HepG2 (cell line): ENCODE measurements around the gene FAF1. TPM values are rescaled to one million over a fixed set of nuclear protein-coding genes. Genes with fewer than 3 reads are reported as not detected.

ENCODE experiments used
- CBX1 ChIP-seq: IDR thresholded peaks from one replicate; pipeline ENCODE4 v1.6.1; 2016; ENCODE audit warnings: antibody characterized with exemption, low read depth
- CHD4 ChIP-seq: fragments of 200-600 bp; sonication (generic); IDR thresholded peaks from 2 replicates; pipeline ENCODE4 v1.7.0; 2017; ENCODE audit warnings: mild to moderate bottlenecking, low read length, borderline replicate concordance
- FOXO1 ChIP-seq: sonication (generic); formaldehyde crosslinking; IDR thresholded peaks from 2 replicates; pipeline ENCODE4 v1.4.0; 2020; ENCODE audit warnings: missing genetic modification reagents
- GATA4 ChIP-seq: sonication (generic); IDR thresholded peaks from 2 replicates; pipeline ENCODE4 v1.6.1; 2016; ENCODE audit warnings: antibody characterized with exemption, low read depth, borderline replicate concordance
- HBP1 ChIP-seq: IDR thresholded peaks from 2 replicates; pipeline ENCODE4 v1.6.1; 2016; ENCODE audit warnings: low read depth, control low read depth
- MLLT10 ChIP-seq: sonication (generic); formaldehyde crosslinking; IDR thresholded peaks from 2 replicates; pipeline ENCODE4 v1.4.0; 2020; ENCODE audit warnings: missing genetic modification reagents
- PHF20 ChIP-seq: sonication (generic); formaldehyde crosslinking; IDR thresholded peaks from 2 replicates; pipeline ENCODE4 v1.5.0; 2020; ENCODE audit warnings: mild to moderate bottlenecking, missing genetic modification reagents
- RNF2 ChIP-seq: fragments of 450-650 bp; conservative IDR thresholded peaks from 2 replicates; pipeline ENCODE4 v1.6.1; 2016; ENCODE audit warnings: low read depth
- SMAD3 ChIP-seq: sonication (generic); formaldehyde crosslinking; IDR thresholded peaks from 2 replicates; pipeline ENCODE4 v1.4.0; 2020; ENCODE audit warnings: missing genetic modification reagents
- TIGD3 ChIP-seq: sonication (generic); formaldehyde crosslinking; IDR thresholded peaks from 2 replicates; pipeline ENCODE4 v1.5.1; 2020; ENCODE audit warnings: mild to moderate bottlenecking, missing genetic modification reagents, borderline replicate concordance
- WIZ ChIP-seq: sonication (generic); formaldehyde crosslinking; IDR thresholded peaks from 2 replicates; pipeline ENCODE4 v1.5.1; 2020; ENCODE audit warnings: mild to moderate bottlenecking, missing genetic modification reagents
- ZBTB7A ChIP-seq: sonication (generic); formaldehyde crosslinking; IDR thresholded peaks from 2 replicates; pipeline ENCODE4 v1.8.0; 2022; ENCODE audit warnings: mild to moderate bottlenecking, missing genetic modification reagents
- ZNF160 ChIP-seq: sonication (generic); formaldehyde crosslinking; IDR thresholded peaks from 2 replicates; pipeline ENCODE4 v1.8.0; 2022; ENCODE audit warnings: mild to moderate bottlenecking, inconsistent platforms, missing genetic modification reagents
- ZNF224 ChIP-seq: sonication (generic); formaldehyde crosslinking; IDR thresholded peaks from 2 replicates; pipeline ENCODE4 v1.5.0; 2020; ENCODE audit warnings: mild to moderate bottlenecking, missing genetic modification reagents
- ZNF230 ChIP-seq: sonication (generic); formaldehyde crosslinking; IDR thresholded peaks from 2 replicates; pipeline ENCODE4 v1.4.0; 2020; ENCODE audit warnings: mild to moderate bottlenecking, missing genetic modification reagents
- ZNF382 ChIP-seq: sonication (generic); formaldehyde crosslinking; IDR thresholded peaks from 2 replicates; pipeline ENCODE4 v1.5.0; 2020; ENCODE audit warnings: missing genetic modification reagents, mild to moderate bottlenecking, borderline replicate concordance
- ZNF574 ChIP-seq: sonication (generic); formaldehyde crosslinking; IDR thresholded peaks from 2 replicates; pipeline ENCODE4 v1.4.0; 2020; ENCODE audit warnings: missing genetic modification reagents
- polyA plus RNA-seq, 8 experiments: library from polyadenylated mRNA; depleted of rRNA in 3 of 8; stranded (reverse) in 7 of 8; unstranded in 1 of 8; fragments of >200 nt; fragmentation: Illumina TruSeq in 4 of 8; extraction: Trizol in 4 of 8; gene quantifications; 2 replicates each; pipeline versions ENCODE4 v1.2.1 to v1.2.3, GENCODE V29; 2011 to 2016; ENCODE audit warnings: low read depth in 4 of 8, missing spikeins in 1 of 8, mixed read lengths in 1 of 8; ENCODE audit not compliant: insufficient read depth in 1 of 8
- total RNA-seq, 5 experiments: library from RNA; depleted of rRNA; stranded (reverse); fragments of >200 nt; fragmentation: Illumina TruSeq; extraction: Trizol; gene quantifications; 2 replicates each; pipeline ENCODE4 v1.2.3, GENCODE V29; 2016; ENCODE audit warnings: low read depth in 1 of 5
- TF ChIP-seq, protein P1 (sequence below): sonication (generic); formaldehyde crosslinking; IDR thresholded peaks from 2 replicates; pipeline ENCODE4 v1.5.0; 2020; ENCODE audit warnings: missing genetic modification reagents
- TF ChIP-seq, protein P2 (sequence below): sonication (generic); formaldehyde crosslinking; IDR thresholded peaks from 2 replicates; pipeline ENCODE4 v1.5.0; 2020; ENCODE audit warnings: missing genetic modification reagents
- TF ChIP-seq, protein P3 (sequence below): sonication (generic); formaldehyde crosslinking; IDR thresholded peaks from 2 replicates; pipeline ENCODE4 v1.5.1; 2020; ENCODE audit warnings: missing genetic modification reagents, mild to moderate bottlenecking, borderline replicate concordance

The FAF1 gene
- total and polyA plus RNA-seq, 2 of the 13 experiments (the other 11 are each of a cell fraction or from before 2014, with no cell fraction given), result 19.4 to 63.3 TPM

- TF ChIP-seq TIGD3 (CRISPR knock-in tag) (no peak), SMAD3 (CRISPR knock-in tag) (no peak), GATA4 (no peak), CHD4 (no peak), CBX1 (no peak), RNF2 (no peak), ZNF574 (peak; percentile 34; the same call in 1 of the 2 replicates), MLLT10 (CRISPR knock-in tag) (no peak; the same call in 1 of the 2 replicates), PHF20 (CRISPR knock-in tag) (peak; percentile 47; the same call in 1 of the 2 replicates), ZNF224 (peak; percentile 49; the same call in 1 of the 2 replicates), ZBTB7A (CRISPR knock-in tag) (no peak), ZNF160 (CRISPR knock-in tag) (no peak), HBP1 (CRISPR knock-in tag) (no peak), ZNF382 (CRISPR knock-in tag) (no peak), FOXO1 (0 out of 2 replicates have a peak, but pooled peaks have one; percentile 27), ZNF230 (no peak), WIZ (CRISPR knock-in tag) (no peak)
- TF ChIP-seq, protein P1, sequence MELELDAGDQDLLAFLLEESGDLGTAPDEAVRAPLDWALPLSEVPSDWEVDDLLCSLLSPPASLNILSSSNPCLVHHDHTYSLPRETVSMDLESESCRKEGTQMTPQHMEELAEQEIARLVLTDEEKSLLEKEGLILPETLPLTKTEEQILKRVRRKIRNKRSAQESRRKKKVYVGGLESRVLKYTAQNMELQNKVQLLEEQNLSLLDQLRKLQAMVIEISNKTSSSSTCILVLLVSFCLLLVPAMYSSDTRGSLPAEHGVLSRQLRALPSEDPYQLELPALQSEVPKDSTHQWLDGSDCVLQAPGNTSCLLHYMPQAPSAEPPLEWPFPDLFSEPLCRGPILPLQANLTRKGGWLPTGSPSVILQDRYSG (CRISPR knock-in tag), result no peak
- TF ChIP-seq, protein P2, sequence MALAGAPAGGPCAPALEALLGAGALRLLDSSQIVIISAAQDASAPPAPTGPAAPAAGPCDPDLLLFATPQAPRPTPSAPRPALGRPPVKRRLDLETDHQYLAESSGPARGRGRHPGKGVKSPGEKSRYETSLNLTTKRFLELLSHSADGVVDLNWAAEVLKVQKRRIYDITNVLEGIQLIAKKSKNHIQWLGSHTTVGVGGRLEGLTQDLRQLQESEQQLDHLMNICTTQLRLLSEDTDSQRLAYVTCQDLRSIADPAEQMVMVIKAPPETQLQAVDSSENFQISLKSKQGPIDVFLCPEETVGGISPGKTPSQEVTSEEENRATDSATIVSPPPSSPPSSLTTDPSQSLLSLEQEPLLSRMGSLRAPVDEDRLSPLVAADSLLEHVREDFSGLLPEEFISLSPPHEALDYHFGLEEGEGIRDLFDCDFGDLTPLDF (CRISPR knock-in tag), result no peak
- TF ChIP-seq, protein P3, sequence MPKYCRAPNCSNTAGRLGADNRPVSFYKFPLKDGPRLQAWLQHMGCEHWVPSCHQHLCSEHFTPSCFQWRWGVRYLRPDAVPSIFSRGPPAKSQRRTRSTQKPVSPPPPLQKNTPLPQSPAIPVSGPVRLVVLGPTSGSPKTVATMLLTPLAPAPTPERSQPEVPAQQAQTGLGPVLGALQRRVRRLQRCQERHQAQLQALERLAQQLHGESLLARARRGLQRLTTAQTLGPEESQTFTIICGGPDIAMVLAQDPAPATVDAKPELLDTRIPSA, result 0 out of 2 replicates have a peak, but pooled peaks have one; percentile 49
Measured at GRCh38 chr1:50969611-50970508, 9.8 kb upstream of the FAF1 start, which contains the start of gene CDKN2C (continued).
